Measurements from ENCODE around the gene MAP2K2. TPM values are rescaled to one million over a fixed set of nuclear protein-coding genes. Genes with fewer than 3 reads are reported as not detected.

Gene MAP2K2
- total RNA-seq, 4 donors from 2014 or later: 89.0 to 111 (median 106) TPM

DNA sequence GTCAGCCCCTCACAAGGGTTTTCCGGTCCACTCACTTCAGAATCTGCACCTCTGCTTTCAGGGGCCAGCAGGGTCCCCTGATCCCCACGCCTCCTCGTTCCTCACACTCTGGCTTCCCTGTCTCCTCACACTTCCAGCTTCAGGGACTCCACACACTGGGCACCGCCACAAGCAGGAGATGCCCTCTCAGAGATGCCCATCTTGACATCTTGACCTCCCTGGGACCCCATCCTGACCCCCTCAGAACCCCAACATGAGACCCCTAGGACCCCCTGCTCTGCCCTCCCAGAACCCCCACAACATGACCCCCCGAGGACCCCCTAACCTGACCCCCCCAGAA lies 2.7 kb downstream of the MAP2K2 start:
- TF ChIP-seq POLR2A (IDR thresholded peaks at IDR 0.05): no peak
- TF ChIP-seq, protein P1, sequence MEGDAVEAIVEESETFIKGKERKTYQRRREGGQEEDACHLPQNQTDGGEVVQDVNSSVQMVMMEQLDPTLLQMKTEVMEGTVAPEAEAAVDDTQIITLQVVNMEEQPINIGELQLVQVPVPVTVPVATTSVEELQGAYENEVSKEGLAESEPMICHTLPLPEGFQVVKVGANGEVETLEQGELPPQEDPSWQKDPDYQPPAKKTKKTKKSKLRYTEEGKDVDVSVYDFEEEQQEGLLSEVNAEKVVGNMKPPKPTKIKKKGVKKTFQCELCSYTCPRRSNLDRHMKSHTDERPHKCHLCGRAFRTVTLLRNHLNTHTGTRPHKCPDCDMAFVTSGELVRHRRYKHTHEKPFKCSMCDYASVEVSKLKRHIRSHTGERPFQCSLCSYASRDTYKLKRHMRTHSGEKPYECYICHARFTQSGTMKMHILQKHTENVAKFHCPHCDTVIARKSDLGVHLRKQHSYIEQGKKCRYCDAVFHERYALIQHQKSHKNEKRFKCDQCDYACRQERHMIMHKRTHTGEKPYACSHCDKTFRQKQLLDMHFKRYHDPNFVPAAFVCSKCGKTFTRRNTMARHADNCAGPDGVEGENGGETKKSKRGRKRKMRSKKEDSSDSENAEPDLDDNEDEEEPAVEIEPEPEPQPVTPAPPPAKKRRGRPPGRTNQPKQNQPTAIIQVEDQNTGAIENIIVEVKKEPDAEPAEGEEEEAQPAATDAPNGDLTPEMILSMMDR (IDR thresholded peaks at IDR 0.05): no peak
- no peak overlapping the region for H3K4me3 ChIP-seq (ENCODE audit: low read depth, poor library complexity, severe bottlenecking)
- WGBS, 2 donors: 95 to 97% methylated on average over 5 of the region's 5 CpGs
- DNase-seq (ENCODE audit: low spot score in 2 of 2): no peak
- intact Hi-C loops (cut with DNase I; ENCODE audit: low total_unique reads): no loop called here

DNA sequence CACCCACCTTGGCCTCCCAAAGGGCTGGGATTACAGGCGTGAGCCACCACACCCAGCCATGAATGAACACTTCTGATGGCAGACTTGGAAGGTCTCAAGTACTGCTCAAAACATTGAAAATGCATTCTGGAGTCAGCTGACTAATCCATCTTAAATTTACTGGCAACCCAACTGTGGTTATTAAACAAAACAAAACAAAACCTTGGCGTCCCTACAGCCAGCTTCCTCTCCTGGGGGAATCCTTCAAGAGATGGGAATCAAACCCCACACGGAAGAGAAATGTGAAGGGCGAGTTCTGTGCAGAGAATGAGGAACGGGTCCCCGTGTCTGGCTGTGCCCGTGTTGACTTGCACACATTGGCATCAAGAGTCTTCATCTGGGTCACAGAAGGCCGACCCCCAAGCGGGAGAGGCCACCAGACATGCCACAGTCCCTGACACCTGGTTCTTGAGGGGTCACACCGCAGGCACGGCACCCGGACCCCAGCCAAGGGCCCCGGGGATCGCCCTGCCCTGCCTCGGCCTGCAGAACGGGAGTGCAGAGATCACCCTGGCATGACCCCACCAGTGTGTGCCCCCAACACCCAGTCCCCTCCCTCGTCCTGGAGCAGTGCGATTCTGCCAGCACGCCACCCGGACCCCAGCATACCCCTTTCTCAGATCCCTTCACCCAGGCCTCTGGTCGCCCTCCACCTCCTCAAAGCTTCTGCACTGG lies 3.2 kb downstream of the MAP2K2 start:
- DNase-seq (ENCODE audit: low spot score in 2 of 2): no peak
- WGBS, 2 donors: 76 to 82% methylated on average over 21 of the region's 21 CpGs
- no peak overlapping the region for H3K4me3 ChIP-seq (ENCODE audit: low read depth, poor library complexity, severe bottlenecking)
- TF ChIP-seq, protein P1 (IDR thresholded peaks at IDR 0.05): no peak
- no peak for TF ChIP-seq POLR2A (IDR thresholded peaks at IDR 0.05)
- intact Hi-C loops (cut with DNase I; ENCODE audit: low total_unique reads): no loop called here

DNA sequence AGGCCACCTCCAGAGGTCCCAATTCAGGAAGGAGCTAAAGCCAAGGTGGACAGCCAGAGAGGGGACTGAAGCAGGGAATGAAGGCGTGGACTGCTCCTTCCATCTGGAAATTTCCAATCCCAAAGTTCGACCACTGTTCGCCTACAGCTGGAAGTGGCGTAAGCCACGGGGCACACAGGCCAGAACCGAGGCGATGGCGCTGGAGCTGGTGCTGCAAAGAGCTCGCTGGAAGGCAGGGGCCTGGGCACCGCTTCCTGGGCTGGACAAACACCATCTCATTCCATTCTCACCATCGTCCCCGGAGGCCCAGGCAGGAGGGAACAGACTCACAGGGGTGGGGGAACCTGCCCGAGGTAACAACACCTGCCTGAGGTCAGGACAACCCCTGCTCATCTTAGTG lies 4.2 kb downstream of the MAP2K2 start:
- TF ChIP-seq, protein P1 (IDR thresholded peaks at IDR 0.05): no peak
- no peak for TF ChIP-seq POLR2A (IDR thresholded peaks at IDR 0.05)
- DNase-seq (ENCODE audit: low spot score in 2 of 2): no peak
- 81 to 91% methylated on average over 13 of the region's 13 CpGs for WGBS, 2 donors
- H3K4me3 ChIP-seq (ENCODE audit: low read depth, poor library complexity, severe bottlenecking): no peak overlapping the region
- intact Hi-C loops (cut with DNase I; ENCODE audit: low total_unique reads): no loop called here

DNA sequence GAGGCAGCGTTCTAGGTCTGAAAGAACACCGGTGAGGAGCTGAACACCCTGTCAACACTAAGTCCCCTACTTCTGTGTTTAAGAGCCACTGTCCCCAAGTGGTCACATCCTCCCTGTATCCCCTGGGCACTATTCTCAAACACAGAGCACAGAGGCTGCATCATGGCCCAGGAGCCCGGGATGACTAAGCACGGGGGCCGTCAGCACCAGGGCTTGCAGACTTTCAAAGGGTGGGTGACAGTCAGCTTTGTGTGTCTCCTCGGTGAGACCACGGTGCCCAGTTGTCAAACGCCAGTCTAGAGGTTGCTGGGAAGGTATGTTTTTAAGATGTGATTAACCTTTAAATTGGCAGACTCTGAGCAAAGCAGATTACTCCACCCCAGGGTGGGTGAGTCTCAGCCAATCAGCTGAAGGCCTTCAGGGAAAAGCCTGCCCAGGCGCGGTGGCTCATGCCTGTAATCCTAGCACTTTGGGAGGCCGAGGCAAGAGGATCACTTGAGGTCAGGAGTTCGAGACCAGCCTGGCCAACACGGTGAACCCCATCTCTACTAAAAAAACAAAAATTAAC lies 8.0 kb downstream of the MAP2K2 start:
- intact Hi-C loops (cut with DNase I; ENCODE audit: low total_unique reads): no loop called here
- TF ChIP-seq POLR2A (IDR thresholded peaks at IDR 0.05): no peak
- TF ChIP-seq, protein P1 (IDR thresholded peaks at IDR 0.05): no peak
- no peak overlapping the region for H3K4me3 ChIP-seq (ENCODE audit: low read depth, poor library complexity, severe bottlenecking)
- DNase-seq (ENCODE audit: low spot score in 2 of 2): no peak
- 84 to 85% methylated on average over 13 of the region's 13 CpGs for WGBS, 2 donors

DNA sequence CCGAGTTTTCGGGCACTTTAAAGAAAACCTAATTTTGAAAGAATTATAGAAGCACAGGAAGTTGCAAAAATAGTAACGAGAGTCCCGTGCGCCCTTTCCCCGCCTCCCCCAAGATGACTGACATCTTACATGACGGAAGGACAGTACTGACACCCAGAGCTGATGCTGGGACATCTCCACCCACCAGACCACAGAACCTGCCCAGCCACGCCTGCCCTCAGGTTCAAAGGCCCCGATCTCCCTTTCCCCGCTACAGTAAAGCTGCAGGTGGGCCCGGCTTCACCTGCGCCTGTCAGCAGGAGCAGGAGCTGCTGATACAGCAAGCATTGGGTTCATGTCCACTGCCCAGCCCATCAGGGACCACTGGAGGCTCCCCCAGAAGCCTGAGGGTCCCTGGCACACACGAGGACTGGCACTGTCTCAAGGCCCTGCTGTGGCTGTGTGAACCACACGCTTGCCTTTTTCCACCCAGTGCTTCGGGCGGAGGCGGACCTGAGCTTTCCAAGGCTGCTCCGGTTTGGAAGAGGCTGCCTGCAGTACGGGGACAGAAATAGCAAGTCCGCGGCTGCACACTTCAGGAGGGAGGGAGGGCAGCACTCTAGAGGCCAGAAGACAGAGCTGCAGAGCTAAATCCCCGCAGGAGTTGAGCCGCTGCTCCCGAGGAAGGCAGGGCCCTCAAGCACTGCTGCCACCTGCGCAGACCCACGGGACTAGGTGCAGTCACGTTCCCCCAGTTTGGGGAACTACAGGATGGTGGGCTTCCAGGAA lies 8.7 kb downstream of the MAP2K2 start:
- DNase-seq (ENCODE audit: low spot score in 2 of 2): no peak
- 71 to 74% methylated on average over 20 to 24 of the region's 27 CpGs for WGBS, 2 donors
- TF ChIP-seq, protein P1 (IDR thresholded peaks at IDR 0.05): no peak
- TF ChIP-seq POLR2A (IDR thresholded peaks at IDR 0.05): no peak
- no peak overlapping the region for H3K4me3 ChIP-seq (ENCODE audit: low read depth, poor library complexity, severe bottlenecking)
- intact Hi-C loops (cut with DNase I; ENCODE audit: low total_unique reads): no loop called here

Measured in lower leg skin (tissue), 4 donors.